Astrocyte of the spinal cord (primary cell): Measurements from ENCODE around the gene EDAR.

Experiments used
- DNase-seq: peaks from one replicate; pipeline ENCODE4 v3.0.0; 2011; ENCODE audit warnings: low read depth, low spot score
- H3K4me3 ChIP-seq: 2 replicates; pipeline ENCODE4 v1.5.1; 2011; ENCODE audit warnings: low read depth, mild to moderate bottlenecking, low read length, moderate library complexity
- CTCF ChIP-seq: IDR thresholded peaks from 2 replicates; pipeline ENCODE4 v1.5.1; 2012; ENCODE audit warnings: low read depth, mild to moderate bottlenecking, low read length, inconsistent platforms
- in situ Hi-C: cut with HindIII; loops from 2 replicates; pipeline ENCODE4 v1.10.0; 2017; ENCODE audit warnings: low sequenced_read_pairs

Gene EDAR

GRCh38 chr2:109006971-109007370 is 18.0 kb upstream of the EDAR start:
- in situ Hi-C loops = no loop called here
- DNase-seq = no peak
- no peak for TF ChIP-seq CTCF
- no peak overlapping the region for H3K4me3 ChIP-seq

- no peak overlapping the region for H3K4me3 ChIP-seq
- DNase-seq = peak; percentile 7
- in situ Hi-C loops = no loop called here
- TF ChIP-seq CTCF = no peak
Observed at GRCh38 chr2:109005686-109006204, 16.7 kb upstream of the EDAR start.

GRCh38 chr2:109001201-109001600 is 12.2 kb upstream of the EDAR start:
- H3K4me3 ChIP-seq = no peak overlapping the region
- in situ Hi-C loops = no loop called here
- DNase-seq = no peak
- no peak for TF ChIP-seq CTCF

GRCh38 chr2:109000738-109001137 is 11.7 kb upstream of the EDAR start:
- TF ChIP-seq CTCF = no peak
- in situ Hi-C loops = no loop called here
- H3K4me3 ChIP-seq = no peak overlapping the region
- no peak for DNase-seq

- DNase-seq = peak; percentile 3
- in situ Hi-C loops = no loop called here
- TF ChIP-seq CTCF = no peak
- no peak overlapping the region for H3K4me3 ChIP-seq
Observed at GRCh38 chr2:108998911-108999310, 9.9 kb upstream of the EDAR start.

- TF ChIP-seq CTCF = no peak
- in situ Hi-C loops = no loop called here
- DNase-seq = no peak
Observed at GRCh38 chr2:108994178-108994577, 5.2 kb upstream of the EDAR start.

More at GRCh38 chr2:108994178-108994577, 5.2 kb upstream of the EDAR start:
- no peak overlapping the region for H3K4me3 ChIP-seq
